GM12878 (cell line): ENCODE measurements around the gene GPR18. TPM values are rescaled to one million over a fixed set of nuclear protein-coding genes. Genes with fewer than 3 reads are reported as not detected.
A peak's percentile ranks its signal among the peaks of the same experiment; 100 is the strongest.

Experiments
- ATAC-seq: fragments of 200-7000 bp; cut with Tn5 transposase; 3 replicates; pipeline ENCODE4 v1.9.1; 2020; ENCODE audit warnings: mild to moderate bottlenecking, moderate library complexity
- BruUV-seq: library from RNA; stranded (reverse); fragments of 400-500 nt; replicated peaks from 2 replicates; lab custom pipeline; 2021; lab: Mats Ljungman, UMichigan
- CTCF ChIA-PET: fragments of 300-600 bp; sonication (Branson Sonifier 250); formaldehyde crosslinking; extraction: SDS; loops from one replicate; lab custom pipeline; 2021; ENCODE audit warnings: inconsistent platforms; lab: Yijun Ruan, JAX
- POLR2A ChIA-PET: fragments of 350-600 bp; formaldehyde crosslinking; extraction: SDS; loops from one replicate; lab custom pipeline; 2021; ENCODE audit warnings: inconsistent platforms; lab: Charles Lee
- RAD21 ChIA-PET: fragments of 300-600 bp; sonication (Branson Sonifier 250); formaldehyde crosslinking; loops from one replicate; lab custom pipeline; 2023; ENCODE audit warnings: antibody characterized with exemption; ENCODE audit not compliant: unreplicated experiment; lab: Charles Lee
- SMC1A ChIA-PET: fragments of 300-600 bp; sonication (Branson Sonifier 250); formaldehyde crosslinking; loops from one replicate; lab custom pipeline; 2023; ENCODE audit not compliant: unreplicated experiment, uncharacterized antibody; lab: Charles Lee
- DNase-seq: peaks from one replicate; pipeline ENCODE4 v3.0.0-alpha.2; 2011; ENCODE audit warnings: low read depth, low spot score
- FAIRE-seq: peaks from 3 replicates; lab custom pipeline; 2011; peaks lifted over from hg19 to GRCh38; lab: Jason Lieb, UNC
- H2AFZ ChIP-seq: 2 replicates; pipeline ENCODE4 v1.6.0; 2011; ENCODE audit warnings: low read depth, low read length, control low read depth; ENCODE audit not compliant: control insufficient read depth
- H3K27ac ChIP-seq: 2 replicates; pipeline ENCODE4 v1.5.1; 2011; ENCODE audit warnings: control low read depth; ENCODE audit not compliant: control insufficient read depth, insufficient read depth
- H3K27me3 ChIP-seq, 2 experiments: replicated peaks in 1 of 2; 2 replicates each; pipeline versions ENCODE4 v1.6.0 to v1.6.1; 2011; ENCODE audit warnings: low read length in 1 of 2; ENCODE audit not compliant: control insufficient read depth in 2 of 2, insufficient read depth in 2 of 2
- H3K36me3 ChIP-seq, 2 experiments: 2 replicates each; pipeline ENCODE4 v1.5.1; 2011; ENCODE audit warnings: low read length in 1 of 2; ENCODE audit not compliant: control insufficient read depth in 2 of 2, insufficient read depth in 2 of 2
- H3K4me1 ChIP-seq: 2 replicates; pipeline ENCODE4 v1.6.1; 2011; ENCODE audit warnings: mild to moderate bottlenecking, low read length, moderate library complexity, mixed read lengths; ENCODE audit not compliant: control insufficient read depth, insufficient read depth
- H3K4me2 ChIP-seq: 2 replicates; pipeline ENCODE4 v1.6.0; 2011; ENCODE audit warnings: control low read depth; ENCODE audit not compliant: control insufficient read depth, insufficient read depth
- H3K4me3 ChIP-seq: fragments of 200-600 bp; sonication (generic); 2 replicates; pipeline ENCODE4 v1.5.1; 2016
- H3K79me2 ChIP-seq: 2 replicates; pipeline ENCODE4 v1.6.0; 2011; ENCODE audit warnings: low read length; ENCODE audit not compliant: control insufficient read depth, insufficient read depth
- H3K9ac ChIP-seq: 2 replicates; pipeline ENCODE4 v1.8.0; 2011; ENCODE audit warnings: low read length, control low read depth, mixed read lengths; ENCODE audit not compliant: control insufficient read depth, insufficient read depth
- H3K9me3 ChIP-seq: replicated peaks from 3 replicates; pipeline ENCODE4 v1.5.1; 2011; ENCODE audit warnings: mild to moderate bottlenecking, low read length; ENCODE audit not compliant: control insufficient read depth, insufficient read depth
- H4K20me1 ChIP-seq: 2 replicates; pipeline ENCODE4 v1.6.0; 2011; ENCODE audit not compliant: control insufficient read depth, insufficient read depth
- BCL11A ChIP-seq: IDR thresholded peaks from 2 replicates; pipeline ENCODE4 v1.6.1; 2011; ENCODE audit warnings: low read depth, low read length
- BHLHE40 ChIP-seq, 2 experiments: fragments of 450-650 bp in 1 of 2; IDR thresholded peaks; 2 replicates each; pipeline ENCODE4 v1.6.1; 2011 to 2017; ENCODE audit warnings: low read depth in 2 of 2, borderline replicate concordance in 1 of 2, improper control_type of control experiment in 1 of 2, low read length in 1 of 2, mild to moderate bottlenecking in 1 of 2
- BMI1 ChIP-seq: fragments of 450-650 bp; IDR thresholded peaks from 2 replicates; pipeline ENCODE4 v1.6.1; 2016; ENCODE audit warnings: mild to moderate bottlenecking, moderate library complexity, borderline replicate concordance
- CBFB ChIP-seq: IDR thresholded peaks from 2 replicates; pipeline ENCODE4 v1.6.1; 2016; ENCODE audit warnings: antibody characterized with exemption, low read depth
- CREB1 ChIP-seq: IDR thresholded peaks from 2 replicates; pipeline ENCODE4 v1.6.1; 2012; ENCODE audit warnings: low read depth, mild to moderate bottlenecking, inconsistent platforms
- CREM ChIP-seq: IDR thresholded peaks from 2 replicates; pipeline ENCODE4 v1.6.1; 2014; ENCODE audit warnings: antibody characterized with exemption, low read depth
- HDAC6 ChIP-seq: fragments of 200-600 bp; sonication (generic); IDR thresholded peaks from one replicate; pipeline ENCODE4 v1.8.0; 2017; ENCODE audit warnings: antibody characterized with exemption; ENCODE audit not compliant: unreplicated experiment
- JUND ChIP-seq: IDR thresholded peaks from 2 replicates; pipeline ENCODE4 v1.6.1; 2012; ENCODE audit warnings: low read depth, mild to moderate bottlenecking, low read length, improper control_type of control experiment, moderate library complexity
- MXI1 ChIP-seq: fragments of 150-350 bp; IDR thresholded peaks from 2 replicates; pipeline ENCODE4 v1.6.1; 2011; ENCODE audit warnings: low read depth, mild to moderate bottlenecking, inconsistent platforms, low read length, improper control_type of control experiment
- NFYB ChIP-seq: IDR thresholded peaks from 2 replicates; pipeline ENCODE4 v1.6.1; 2011; ENCODE audit warnings: low read depth, mild to moderate bottlenecking, low read length, improper control_type of control experiment, moderate library complexity; ENCODE audit not compliant: insufficient read depth
- RUNX3 ChIP-seq: IDR thresholded peaks from 2 replicates; pipeline ENCODE4 v1.6.1; 2012; ENCODE audit warnings: low read length, inconsistent platforms
- ZNF207 ChIP-seq: fragments of 450-650 bp; IDR thresholded peaks from 2 replicates; pipeline ENCODE4 v1.6.1; 2014; ENCODE audit warnings: antibody characterized with exemption, mild to moderate bottlenecking, borderline replicate concordance
- ZNF24 ChIP-seq: fragments of 450-650 bp; IDR thresholded peaks from 2 replicates; pipeline ENCODE4 v1.6.1; 2017; ENCODE audit warnings: antibody characterized with exemption, mild to moderate bottlenecking
- ZNF384 ChIP-seq: IDR thresholded peaks from 2 replicates; pipeline ENCODE4 v1.6.1; 2012; ENCODE audit warnings: low read depth, mild to moderate bottlenecking, low read length, improper control_type of control experiment, borderline replicate concordance
- ZNF622 ChIP-seq: fragments of 450-650 bp; IDR thresholded peaks from 2 replicates; pipeline ENCODE4 v1.6.1; 2017; ENCODE audit warnings: mild to moderate bottlenecking, inconsistent platforms
- WGBS: methylation state at CpG from one replicate; pipeline ENCODE4 v1.1.6; 2016; ENCODE audit warnings: low lambda C conversion rate; ENCODE audit not compliant: insufficient replicate concordance, insufficient coverage; ENCODE audit errors: missing lambda C conversion rate; 5-methylcytosine and 5-hydroxymethylcytosine counted together
- in situ Hi-C: fragments of 300-500 bp; cut with MboI; formaldehyde crosslinking; loops from 9 replicates; pipeline ENCODE4 v1.14.3; 2018; ENCODE audit warnings: mixed read lengths
- intact Hi-C: fragments of 100-400 bp; cut with micrococcal nuclease; formaldehyde crosslinking; loops from one replicate; pipeline ENCODE4 v1.14.2; 2022; ENCODE audit not compliant: unreplicated experiment
- polyA plus RNA-seq, 11 experiments: library from polyadenylated mRNA; depleted of rRNA in 4 of 11; unstranded in 6 of 11; stranded (reverse) in 5 of 11; fragments of >200 nt; fragmentation: Nextera tagmentation in 4 of 11; fragmentation: Illumina TruSeq in 1 of 11; extraction: Ambion mirVana in 4 of 11; extraction: Trizol in 1 of 11; gene quantifications; 1 replicate in 1 of 11; 2 replicates in 10 of 11; pipeline versions ENCODE4 v1.2.1 to v1.2.3, GENCODE V29; 2011 to 2016; ENCODE audit warnings: inconsistent platforms in 2 of 11, missing spikeins in 2 of 11, low read depth in 1 of 11
- total RNA-seq, 4 experiments: library from RNA; depleted of rRNA in 3 of 4; stranded (reverse); fragments of >200 nt in 3 of 4; fragmentation: Illumina TruSeq in 1 of 4; extraction: Trizol in 1 of 4; gene quantifications; 2 replicates each; pipeline versions ENCODE4 v1.2.1 to v1.2.3, GENCODE V29; 2013 to 2021

Gene GPR18
- total and polyA plus RNA-seq, 10 of the 15 experiments (the other 5 are each of a cell fraction or from before 2014, with no cell fraction given), result 3.3 to 12.9 (median 5.2) TPM

GRCh38 chr13:99246100-99246499 lies 12.1 kb downstream of the GPR18 start:
- ATAC-seq (no peak), DNase-seq (no peak), FAIRE-seq (no peak)
- H3K79me2 ChIP-seq, result no peaks in the 10 kb centered on the region
- BruUV-seq, result no TSS peak
- H3K27ac ChIP-seq, result no peak overlapping the region
- no peak overlapping the region for H2AFZ ChIP-seq
- WGBS, result 90% methylated on average over 1 of the region's 1 CpG
- ChIA-PET SMC1A (interaction anchor here (0.7 to 1.9 kb wide), 3 partner anchors 13 to 41 kb away, joined by 3 to 4 read pairs (median 4); no protein-coding TSS in a partner anchor), CTCF (interaction anchor here (0.7 to 1.8 kb wide), 2 partner anchors 20 to 70 kb away, joined by 3 to 5 read pairs; no protein-coding TSS in a partner anchor), RAD21 (interaction anchor here (1.7 kb wide), 1 partner anchor 70 kb away, joined by 3 read pairs; no protein-coding TSS in a partner anchor), POLR2A (no interaction called here)
- no peak overlapping the region for H3K4me3 ChIP-seq
- H3K27me3 ChIP-seq, result no peaks in the 10 kb centered on the region
- no peak overlapping the region for H3K4me2 ChIP-seq
- no peaks in the 10 kb centered on the region for H4K20me1 ChIP-seq
- 0 out of 3 replicates have a peak, but pooled peaks cover 2% of the 10 kb centered on the region for H3K9me3 ChIP-seq
- H3K9ac ChIP-seq, result no peak overlapping the region
- peaks cover 0 to 5% of the 10 kb centered on the region in 2 experiments; a peak in 1 of 4 replicates for H3K36me3 ChIP-seq
- in situ Hi-C loops, result no loop called here
- intact Hi-C loops, result no loop called here
- no peak for TF ChIP-seq NFYB
- no peak for TF ChIP-seq ZNF622
- no peaks in the 10 kb centered on the region for H3K4me1 ChIP-seq

GRCh38 chr13:99237981-99238662 lies 20.1 kb downstream of the GPR18 start:
- ATAC-seq (peak; percentile 85), FAIRE-seq (peak; percentile 83)
- no peaks in the 10 kb centered on the region for H4K20me1 ChIP-seq
- TF ChIP-seq ZNF384 (no peak), ZNF207 (no peak), BHLHE40 (IDR thresholded peaks at IDR 0.05; ENCODE audit: borderline replicate concordance in 1 of 2, low read depth in 2 of 2, low read length in 1 of 2) (no peak), MXI1 (no peak), CREM (peak; percentile 24; the same call in 1 of the 2 replicates), CBFB (peak; percentile 63; the same call in 1 of the 2 replicates), HDAC6 (no peak), JUND (0 out of 2 replicates have a peak, but pooled peaks have one; percentile 20), ZNF24 (no peak), BMI1 (no peak), CREB1 (no peak), RUNX3 (peak; percentile 89), BCL11A (peak; percentile 24; the same call in 1 of the 2 replicates)

More at GRCh38 chr13:99237981-99238662, 20.1 kb downstream of the GPR18 start:
- POLR2A ChIA-PET, result interaction anchor here (0.5 to 0.9 kb wide), 3 partner anchors 23 to 726 kb away, joined by 3 to 6 read pairs (median 3); no protein-coding TSS in a partner anchor
- DNase-seq, result no peak
- RAD21 ChIA-PET, result interaction anchor here (1.4 to 1.9 kb wide), 3 partner anchors 18 to 34 kb away, joined by 5 to 6 read pairs (median 6); no protein-coding TSS in a partner anchor
- intact Hi-C loops (no loop called here), in situ Hi-C loops (no loop called here)
- peak overlapping the region; percentile 41; the same call in 1 of the 2 replicates for H3K4me3 ChIP-seq
- CTCF ChIA-PET, result interaction anchor here (0.5 to 1.4 kb wide), 10 partner anchors 9 to 645 kb away, joined by 3 to 5 read pairs (median 3); partner anchors contain the start of genes GPR18 and UBAC2
- no TSS peak for BruUV-seq
- peak overlapping the region; percentile 5 for H3K9ac ChIP-seq
- no peaks in the 10 kb centered on the region for H3K27me3 ChIP-seq
- H3K4me2 ChIP-seq, result peak overlapping the region; percentile 23
- no peaks in the 10 kb centered on the region; the same call in 2 of the 3 replicates for H3K9me3 ChIP-seq
- H3K27ac ChIP-seq, result peak overlapping the region; percentile 49
- under 1% methylated on average over 8 of the region's 8 CpGs for WGBS
- H2AFZ ChIP-seq, result no peak overlapping the region
- peaks cover 7% of the 10 kb centered on the region for H3K4me1 ChIP-seq
- SMC1A ChIA-PET, result interaction anchor here (0.6 to 2.2 kb wide), 11 partner anchors 8 to 626 kb away, joined by 3 to 8 read pairs (median 3); partner anchors contain the start of gene GPR18
- peaks cover 0 to 3% of the 10 kb centered on the region in 2 experiments; a peak in 1 of 4 replicates for H3K36me3 ChIP-seq
- H3K79me2 ChIP-seq, result no peaks in the 10 kb centered on the region; the same call in 1 of the 2 replicates
